Astrocyte of the spinal cord (primary cell): ENCODE results near the gene OR6B3.

Experiments used
- DNase-seq: peaks from one replicate; pipeline ENCODE4 v3.0.0; 2011; ENCODE audit warnings: low read depth, low spot score
- H3K4me3 ChIP-seq: 2 replicates; pipeline ENCODE4 v1.5.1; 2011; ENCODE audit warnings: low read depth, mild to moderate bottlenecking, low read length, moderate library complexity
- in situ Hi-C: cut with HindIII; loops from 2 replicates; pipeline ENCODE4 v1.10.0; 2017; ENCODE audit warnings: low sequenced_read_pairs
- TF ChIP-seq, protein P1 (sequence below): IDR thresholded peaks from 2 replicates; pipeline ENCODE4 v1.5.1; 2012; ENCODE audit warnings: low read depth, mild to moderate bottlenecking, low read length, inconsistent platforms

OR6B3 gene

DNA sequence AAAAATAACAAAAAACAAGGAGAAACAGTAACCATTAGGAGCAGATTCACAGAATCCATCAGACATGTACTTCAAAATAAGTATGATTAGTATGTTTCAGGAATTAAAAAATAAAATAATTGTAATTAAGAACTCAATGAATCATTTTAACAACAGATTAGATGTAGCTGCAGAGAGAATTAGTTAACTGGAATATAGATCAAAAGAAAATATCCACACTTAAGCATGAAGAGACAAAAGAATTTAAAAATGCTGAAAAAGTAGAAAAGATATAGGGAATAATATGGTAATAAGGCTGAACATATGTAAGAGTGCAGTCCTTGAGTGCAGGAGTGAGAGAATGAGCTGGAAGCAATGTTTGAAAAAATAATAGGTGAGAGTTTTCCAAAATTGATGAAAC is 24.1 kb upstream of the OR6B3 start:
- TF ChIP-seq, protein P1, sequence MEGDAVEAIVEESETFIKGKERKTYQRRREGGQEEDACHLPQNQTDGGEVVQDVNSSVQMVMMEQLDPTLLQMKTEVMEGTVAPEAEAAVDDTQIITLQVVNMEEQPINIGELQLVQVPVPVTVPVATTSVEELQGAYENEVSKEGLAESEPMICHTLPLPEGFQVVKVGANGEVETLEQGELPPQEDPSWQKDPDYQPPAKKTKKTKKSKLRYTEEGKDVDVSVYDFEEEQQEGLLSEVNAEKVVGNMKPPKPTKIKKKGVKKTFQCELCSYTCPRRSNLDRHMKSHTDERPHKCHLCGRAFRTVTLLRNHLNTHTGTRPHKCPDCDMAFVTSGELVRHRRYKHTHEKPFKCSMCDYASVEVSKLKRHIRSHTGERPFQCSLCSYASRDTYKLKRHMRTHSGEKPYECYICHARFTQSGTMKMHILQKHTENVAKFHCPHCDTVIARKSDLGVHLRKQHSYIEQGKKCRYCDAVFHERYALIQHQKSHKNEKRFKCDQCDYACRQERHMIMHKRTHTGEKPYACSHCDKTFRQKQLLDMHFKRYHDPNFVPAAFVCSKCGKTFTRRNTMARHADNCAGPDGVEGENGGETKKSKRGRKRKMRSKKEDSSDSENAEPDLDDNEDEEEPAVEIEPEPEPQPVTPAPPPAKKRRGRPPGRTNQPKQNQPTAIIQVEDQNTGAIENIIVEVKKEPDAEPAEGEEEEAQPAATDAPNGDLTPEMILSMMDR, result no peak
- no peak overlapping the region for H3K4me3 ChIP-seq
- no peak for DNase-seq
- in situ Hi-C loops, result no loop called here

DNA sequence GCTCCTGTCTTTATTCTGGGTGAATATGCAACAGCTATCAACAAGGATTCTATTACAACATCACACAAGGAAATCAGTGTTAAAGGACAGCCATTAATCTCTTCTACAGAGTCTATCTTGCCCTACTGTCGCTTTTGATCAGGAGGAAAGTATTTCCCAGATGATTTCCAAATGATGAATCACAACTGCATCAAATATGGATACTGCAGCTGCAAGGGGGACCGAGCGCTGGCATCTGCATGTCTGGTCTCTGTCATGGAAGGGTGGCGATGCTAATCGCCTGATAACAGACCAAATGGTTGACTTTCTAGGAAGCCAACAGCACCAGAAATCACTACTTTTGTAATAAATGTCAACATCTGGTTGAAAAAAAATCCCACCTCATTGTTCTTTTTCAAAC is 21.2 kb upstream of the OR6B3 start:
- in situ Hi-C loops, result no loop called here
- DNase-seq, result no peak
- TF ChIP-seq, protein P1, result no peak
- H3K4me3 ChIP-seq, result no peak overlapping the region

DNA sequence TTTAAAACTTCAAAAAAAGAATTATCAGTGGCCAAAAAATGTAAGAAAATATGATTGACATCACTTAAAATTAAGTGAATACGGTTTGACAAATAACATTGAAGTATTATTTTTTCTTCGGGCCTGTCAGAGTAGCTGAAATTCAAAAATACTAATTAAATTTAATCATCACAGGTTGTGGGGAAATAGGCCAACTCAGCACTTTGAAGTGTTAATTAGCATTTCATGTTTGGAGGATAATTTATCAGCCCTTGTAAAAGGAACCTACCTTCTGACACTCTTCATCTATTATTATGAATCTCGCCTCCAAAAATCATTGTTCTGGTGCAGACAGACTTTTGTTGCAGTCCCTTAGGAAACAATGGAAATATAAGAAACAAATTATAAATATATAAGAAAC is 17.6 kb upstream of the OR6B3 start:
- in situ Hi-C loops, result no loop called here
- no peak overlapping the region for H3K4me3 ChIP-seq
- no peak for DNase-seq
- TF ChIP-seq, protein P1, result no peak

DNA sequence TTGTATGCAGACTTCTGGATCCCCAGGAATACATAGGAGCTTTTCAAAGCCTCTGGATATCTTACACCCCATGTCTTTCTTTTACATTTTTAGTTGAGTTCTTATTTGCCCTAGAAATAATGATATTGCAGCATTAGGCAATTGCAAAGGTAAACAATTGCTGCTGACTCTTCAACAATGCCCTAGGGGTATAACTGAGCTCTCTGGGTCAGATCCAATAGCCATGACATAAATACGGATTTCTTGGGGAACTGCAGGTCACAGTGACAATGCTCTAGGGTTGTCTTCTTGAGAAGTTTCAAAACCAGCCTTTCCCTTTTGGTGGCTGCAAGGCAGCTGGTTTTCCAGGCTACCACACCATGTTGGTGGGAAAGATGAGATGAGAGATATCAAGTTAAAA is 16.5 kb upstream of the OR6B3 start:
- in situ Hi-C loops, result no loop called here
- TF ChIP-seq, protein P1, result no peak
- DNase-seq, result no peak
- no peak overlapping the region for H3K4me3 ChIP-seq

DNA sequence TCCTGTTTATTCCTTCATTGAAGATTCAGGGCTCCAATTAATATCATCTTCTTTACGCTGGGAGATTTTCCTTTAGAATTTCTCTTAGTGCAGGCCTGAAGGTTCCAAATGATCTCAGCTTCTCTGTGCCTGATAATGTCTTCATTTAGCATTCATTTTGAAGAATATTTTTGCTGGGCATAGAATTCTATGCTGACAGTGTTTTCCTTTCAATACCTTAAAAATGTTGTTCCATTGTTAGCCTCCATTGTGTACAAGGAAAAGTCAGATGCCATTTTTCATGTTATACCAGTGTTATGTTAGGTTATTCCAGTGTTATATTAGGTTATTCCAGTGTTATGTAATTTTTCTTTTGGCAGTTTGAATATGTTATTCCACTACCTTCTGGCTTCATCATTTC is 14.9 kb upstream of the OR6B3 start:
- TF ChIP-seq, protein P1, result no peak
- in situ Hi-C loops, result no loop called here
- no peak for DNase-seq
- no peak overlapping the region for H3K4me3 ChIP-seq

DNA sequence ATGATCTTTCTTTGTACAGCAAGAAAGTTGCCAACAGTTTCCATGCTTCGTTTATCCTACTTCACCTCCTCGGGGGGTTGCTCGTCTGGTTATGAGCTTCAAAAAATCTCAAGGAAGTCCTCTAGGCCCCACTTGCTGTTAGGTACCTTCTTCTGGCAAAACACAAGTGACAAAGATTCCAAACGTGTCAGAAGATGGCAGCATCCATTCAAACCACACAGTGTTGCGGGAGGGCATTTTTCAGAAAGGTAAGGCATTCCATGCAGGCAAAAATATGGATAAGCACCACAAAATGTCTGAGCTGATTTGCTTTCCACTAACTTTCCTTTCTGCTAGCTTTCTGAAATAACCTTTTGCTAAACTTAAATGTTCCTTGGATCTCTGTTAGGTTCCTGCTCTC is 13.2 kb upstream of the OR6B3 start:
- in situ Hi-C loops, result no loop called here
- TF ChIP-seq, protein P1, result no peak
- no peak overlapping the region for H3K4me3 ChIP-seq
- no peak for DNase-seq

DNA sequence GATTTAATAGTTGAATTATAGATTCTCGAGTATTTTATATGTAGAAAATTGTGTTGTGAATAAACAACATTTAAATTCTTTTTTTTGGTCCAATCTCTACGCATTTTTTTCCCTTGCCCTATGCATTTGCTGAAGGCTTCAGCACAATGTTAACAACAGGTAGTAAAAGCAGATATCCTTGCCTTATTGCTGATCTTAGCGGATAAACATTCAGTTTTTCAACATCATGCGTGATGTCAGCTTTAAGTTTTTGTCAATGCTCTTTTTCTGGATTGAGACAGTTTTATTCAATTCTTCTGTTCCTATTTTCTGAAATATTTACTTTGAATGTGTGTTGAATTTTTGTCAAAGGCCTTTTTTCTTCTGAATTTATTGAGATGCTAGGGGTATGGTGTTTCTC is 11.6 kb upstream of the OR6B3 start:
- in situ Hi-C loops, result no loop called here
- H3K4me3 ChIP-seq, result no peak overlapping the region

More for the DNA sequence above, 11.6 kb upstream of the OR6B3 start:
- TF ChIP-seq, protein P1, result no peak
- DNase-seq, result no peak
